Measurements from ENCODE around the gene FAM25C. TPM values are rescaled to one million over a fixed set of nuclear protein-coding genes. Genes with fewer than 3 reads are reported as not detected.
"Not testable (repeated sequence)": the region's sequence is repeated elsewhere in the genome, so short reads cannot be mapped to it uniquely, and the experiment has no call there.

FAM25C gene
- total RNA-seq, 1 experiment from 2014 or later, result not detected

DNA sequence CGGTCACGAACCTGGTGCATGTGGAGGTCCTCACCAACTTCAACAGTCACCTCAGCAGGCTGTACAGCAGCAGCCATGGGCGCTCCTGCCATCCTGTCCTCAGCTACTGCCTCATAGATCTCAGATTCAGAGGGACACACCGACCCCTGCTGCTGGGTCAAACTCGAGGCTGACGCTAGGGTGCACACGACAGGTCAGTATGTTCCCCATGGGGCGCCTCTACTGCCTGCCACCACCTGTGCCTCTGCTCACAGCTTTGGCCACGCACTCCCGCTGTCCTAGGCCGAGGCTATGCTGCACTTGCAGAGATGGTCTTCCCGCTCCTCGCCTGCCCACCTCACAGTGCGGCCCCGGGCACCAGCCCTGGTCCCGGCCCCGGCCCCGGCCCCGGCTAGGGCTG lies 31.8 kb upstream of the FAM25C start:
- not testable (repeated sequence) for H3K18ac ChIP-seq (ENCODE audit: insufficient read length, low read depth, low read length); H4K91ac ChIP-seq (ENCODE audit: insufficient read length, low read depth, low read length); H3K23me2 ChIP-seq (ENCODE audit: insufficient read length, low read depth, low read length, poor library complexity, severe bottlenecking); H4K20me1 ChIP-seq (ENCODE audit: control insufficient read depth, insufficient read depth, insufficient read length); H3K79me1 ChIP-seq (ENCODE audit: insufficient read depth, low read depth, low read length, poor library complexity, severe bottlenecking); H2BK120ac ChIP-seq (ENCODE audit: low read depth, low read length, poor library complexity, severe bottlenecking); H3K79me2 ChIP-seq (ENCODE audit: insufficient read depth, low read length); H3K36me3 Mint-ChIP-seq (ENCODE audit: insufficient read depth in 1 of 3, low read depth in 3 of 3); H3K4ac ChIP-seq (ENCODE audit: low read depth, low read length); H2BK15ac ChIP-seq (ENCODE audit: low read depth, low read length); H3K27ac Mint-ChIP-seq; H3K4me3 Mint-ChIP-seq; H3K27ac ChIP-seq (ENCODE audit: insufficient read length, low read depth, low read length); H3K4me1 Mint-ChIP-seq; H3K9me3 ChIP-seq (ENCODE audit: control insufficient read depth, low read depth, low read length); H3K56ac ChIP-seq (ENCODE audit: insufficient read length, low read depth, low read length); H2BK5ac ChIP-seq (ENCODE audit: insufficient read length, low read length); H3T11ph ChIP-seq (ENCODE audit: low read length); H4K5ac ChIP-seq (ENCODE audit: insufficient read length, low read depth, low read length); H3K4me1 ChIP-seq (ENCODE audit: insufficient read depth, low read length); H2AK5ac ChIP-seq (ENCODE audit: insufficient read length, low read length); H3K14ac ChIP-seq (ENCODE audit: insufficient read depth, low read length); H2BK12ac ChIP-seq (ENCODE audit: insufficient read length, low read depth, low read length); H3K27me3 ChIP-seq (ENCODE audit: insufficient read depth, low read length); H3K27me3 Mint-ChIP-seq (ENCODE audit: low read depth); H3K23ac ChIP-seq (ENCODE audit: insufficient read length, low read depth, low read length); H4K8ac ChIP-seq (replicated peaks; ENCODE audit: insufficient read length, low read depth, low read length); H3K9me3 Mint-ChIP-seq; H3K4me2 ChIP-seq (ENCODE audit: insufficient read depth, insufficient read length, low read length); H3K9ac ChIP-seq (ENCODE audit: extremely low read depth, insufficient read length, low read length); H2BK20ac ChIP-seq (ENCODE audit: low read depth, low read length, poor library complexity, severe bottlenecking); H2AFZ ChIP-seq (ENCODE audit: low read length)
- no CpG with 5 or more reads among the region's 19 CpGs for WGBS (ENCODE audit: extremely low coverage, insufficient read length, low lambda C conversion rate)
- peak; percentile 20 for DNase-seq

GRCh38 chr10:48002306-48002705 lies 2.7 kb upstream of the FAM25C start:
- not testable (repeated sequence) for H3K79me2 ChIP-seq (ENCODE audit: insufficient read depth, low read length); H2BK5ac ChIP-seq (ENCODE audit: insufficient read length, low read length); H3K4ac ChIP-seq (ENCODE audit: low read depth, low read length); H4K91ac ChIP-seq (ENCODE audit: insufficient read length, low read depth, low read length); H4K20me1 ChIP-seq (ENCODE audit: control insufficient read depth, insufficient read depth, insufficient read length); H2AFZ ChIP-seq (ENCODE audit: low read length); H3K36me3 Mint-ChIP-seq (ENCODE audit: insufficient read depth in 1 of 3, low read depth in 3 of 3); H2BK120ac ChIP-seq (ENCODE audit: low read depth, low read length, poor library complexity, severe bottlenecking); H4K5ac ChIP-seq (ENCODE audit: insufficient read length, low read depth, low read length); H2AK5ac ChIP-seq (ENCODE audit: insufficient read length, low read length); H3K23ac ChIP-seq (ENCODE audit: insufficient read length, low read depth, low read length); H3K27me3 Mint-ChIP-seq (ENCODE audit: low read depth); H4K8ac ChIP-seq (replicated peaks; ENCODE audit: insufficient read length, low read depth, low read length); H3K9me3 Mint-ChIP-seq; H3K9me3 ChIP-seq (ENCODE audit: control insufficient read depth, low read depth, low read length); H3K4me1 Mint-ChIP-seq; DNase-seq; H3K27me3 ChIP-seq (ENCODE audit: insufficient read depth, low read length); H3K56ac ChIP-seq (ENCODE audit: insufficient read length, low read depth, low read length); H3K27ac ChIP-seq (ENCODE audit: insufficient read length, low read depth, low read length); H3K18ac ChIP-seq (ENCODE audit: insufficient read length, low read depth, low read length); H2BK12ac ChIP-seq (ENCODE audit: insufficient read length, low read depth, low read length); H2BK15ac ChIP-seq (ENCODE audit: low read depth, low read length); H3K9ac ChIP-seq (ENCODE audit: extremely low read depth, insufficient read length, low read length); H3T11ph ChIP-seq (ENCODE audit: low read length); H3K23me2 ChIP-seq (ENCODE audit: insufficient read length, low read depth, low read length, poor library complexity, severe bottlenecking); H2BK20ac ChIP-seq (ENCODE audit: low read depth, low read length, poor library complexity, severe bottlenecking); H3K27ac Mint-ChIP-seq; H3K4me1 ChIP-seq (ENCODE audit: insufficient read depth, low read length); H3K4me3 Mint-ChIP-seq; H3K79me1 ChIP-seq (ENCODE audit: insufficient read depth, low read depth, low read length, poor library complexity, severe bottlenecking); H3K4me2 ChIP-seq (ENCODE audit: insufficient read depth, insufficient read length, low read length); H3K14ac ChIP-seq (ENCODE audit: insufficient read depth, low read length)
- WGBS (ENCODE audit: extremely low coverage, insufficient read length, low lambda C conversion rate), result no CpG with 5 or more reads among the region's 6 CpGs

All from H9 (cell line).